ENCODE results near the gene SLC12A4.
"Not testable (repeated sequence)": the region's sequence is repeated elsewhere in the genome, so short reads cannot be mapped to it uniquely, and the experiment has no call there.

The SLC12A4 gene

GRCh38 chr16:67924140-67924906 lies 44.1 kb downstream of the SLC12A4 start:
- DNase-seq = no peak

- DNase-seq = no peak
Observed at GRCh38 chr16:67923414-67924116, 44.9 kb downstream of the SLC12A4 start.

- DNase-seq = no peak
Observed at GRCh38 chr16:67922740-67923139, 45.7 kb downstream of the SLC12A4 start.

- DNase-seq = no peak
Observed at GRCh38 chr16:67922221-67922620, 46.2 kb downstream of the SLC12A4 start.

GRCh38 chr16:67919622-67920221 lies 48.7 kb downstream of the SLC12A4 start:
- no peak for DNase-seq

- DNase-seq = no peak
Observed at GRCh38 chr16:67917852-67918236, 50.6 kb downstream of the SLC12A4 start.

- no peak for DNase-seq
Observed at GRCh38 chr16:67917140-67917851, 51.1 kb downstream of the SLC12A4 start.

- no peak for DNase-seq
Observed at GRCh38 chr16:67915831-67916723, 52.4 kb downstream of the SLC12A4 start.

GRCh38 chr16:67915496-67915769 lies 53.0 kb downstream of the SLC12A4 start:
- DNase-seq = not testable (repeated sequence)

- DNase-seq = no peak
Observed at GRCh38 chr16:67914758-67915495, 53.5 kb downstream of the SLC12A4 start.

GRCh38 chr16:67910158-67910557 lies 58.3 kb downstream of the SLC12A4 start:
- DNase-seq = no peak

GRCh38 chr16:67909056-67909742 lies 59.2 kb downstream of the SLC12A4 start:
- no peak for DNase-seq

- no peak for DNase-seq
Observed at GRCh38 chr16:67907397-67908180, 60.8 kb downstream of the SLC12A4 start.

GRCh38 chr16:67902831-67903230 lies 65.6 kb downstream of the SLC12A4 start:
- no peak for DNase-seq

GRCh38 chr16:67901734-67902133 lies 66.7 kb downstream of the SLC12A4 start:
- no peak for DNase-seq

GRCh38 chr16:67897231-67897630 lies 71.2 kb downstream of the SLC12A4 start:
- no peak for DNase-seq

GRCh38 chr16:67893743-67894399 lies 74.6 kb downstream of the SLC12A4 start:
- DNase-seq = no peak

Data from NCI-H1436 treated with DMSO at 0.1 percent for 48 hours (cell line).